NCI-H2081 (cell line): Measurements from ENCODE around the gene GATD1.

Source experiments
- DNase-seq, 2 experiments: peaks; one replicate each; lab custom pipeline; 2025; lab: John Stamatoyannopoulos, UW

The GATD1 gene

GRCh38 chr11:777288-778255 lies at the start of gene GATD1:
Gene GATD1 (minus strand): TSS chr11:777487. CDS start chr11:777462, 25 bp downstream.
- DNase-seq, result peak; percentile 85 to 87

- DNase-seq, result no peak
These were observed 49.5 kb upstream of the GATD1 start for GRCh38 chr11:826836-827145.

GRCh38 chr11:826227-826621 lies 48.9 kb upstream of the GATD1 start:
- no peak for DNase-seq

GRCh38 chr11:825366-826226 lies 48.3 kb upstream of the GATD1 start:
- no peak for DNase-seq

GRCh38 chr11:824942-825341 lies 47.7 kb upstream of the GATD1 start:
- DNase-seq, result peak in 1 of 2 experiments; percentile 32

GRCh38 chr11:824292-824880 lies 47.1 kb upstream of the GATD1 start:
- peak; percentile 81 to 88 for DNase-seq

GRCh38 chr11:823441-824291 lies 46.4 kb upstream of the GATD1 start:
- peak; percentile 24 to 59 for DNase-seq

- no peak for DNase-seq
These were observed 44.5 kb upstream of the GATD1 start for GRCh38 chr11:821512-822371.

- DNase-seq, result no peak
These were observed 43.6 kb upstream of the GATD1 start for GRCh38 chr11:820655-821511.

GRCh38 chr11:819943-820649 lies 42.8 kb upstream of the GATD1 start:
- peak; percentile 68 to 80 for DNase-seq

- peak; percentile 85 to 87 for DNase-seq
These were observed 42.0 kb upstream of the GATD1 start for GRCh38 chr11:819129-819931.

GRCh38 chr11:818396-819128 lies 41.3 kb upstream of the GATD1 start, which contains the start of gene PNPLA2:
Gene PNPLA2 (plus strand): TSS chr11:818914. CDS start chr11:819719, 805 bp downstream.
- no peak for DNase-seq

GRCh38 chr11:816433-816779 lies 39.1 kb upstream of the GATD1 start:
- DNase-seq, result no peak

- no peak for DNase-seq
These were observed 38.6 kb upstream of the GATD1 start for GRCh38 chr11:815675-816432.

GRCh38 chr11:813456-814096 lies 36.3 kb upstream of the GATD1 start:
- DNase-seq, result no peak

GRCh38 chr11:813072-813455 lies 35.8 kb upstream of the GATD1 start:
- DNase-seq, result no peak
